Ovary (tissue), 9 donors: Measurements from ENCODE around the gene SEMA4D. TPM values are rescaled to one million over a fixed set of nuclear protein-coding genes. Genes with fewer than 3 reads are reported as not detected.

Experiments
- DNase-seq, 5 donors: peaks; one replicate each; pipeline ENCODE4 v3.0.0-alpha.2; 2019 to 2020
- H3K27ac ChIP-seq, 2 donors: fragments of 200-600 bp; one replicate each; pipeline versions ENCODE4 v1.5.1 to v1.8.0; 2019 to 2022
- H3K27me3 ChIP-seq: fragments of 200-600 bp; one replicate; pipeline ENCODE4 v1.8.0; 2022
- H3K36me3 ChIP-seq: fragments of 200-600 bp; sonication (generic); one replicate; pipeline ENCODE4 v1.5.1; 2019
- H3K4me1 ChIP-seq: one replicate; pipeline ENCODE4 v1.8.1; 2013; ENCODE audit warnings: mild to moderate bottlenecking, moderate library complexity; ENCODE audit not compliant: insufficient read depth
- H3K4me3 ChIP-seq: fragments of 200-600 bp; sonication (generic); one replicate; pipeline ENCODE4 v1.5.1; 2017
- H3K9me3 ChIP-seq, 2 donors: fragments of 200-600 bp in 1 of 2; sonication (generic) in 1 of 2; one replicate each; pipeline versions ENCODE4 v1.5.1 to v1.8.1; 2013 to 2019; ENCODE audit warnings: mild to moderate bottlenecking in 1 of 2, moderate library complexity in 1 of 2
- EP300 ChIP-seq: sonication (generic); formaldehyde crosslinking; IDR thresholded peaks from one replicate; pipeline ENCODE4 v1.6.1; 2017; ENCODE audit warnings: antibody characterized with exemption
- POLR2A ChIP-seq: fragments of 450-650 bp; IDR thresholded peaks from one replicate; pipeline ENCODE4 v1.6.1; 2017; ENCODE audit warnings: antibody characterized with exemption, mild to moderate bottlenecking, moderate library complexity
- WGBS, 3 donors: extraction: QIAGEN DNeasy Blood & Tissue Kit in 1 of 3; methylation state at CpG; one replicate each; pipeline versions ENCODE4 v1.1.5 to v1.1.7; 2013 to 2017; 5-methylcytosine and 5-hydroxymethylcytosine counted together
- intact Hi-C, 4 donors: fragments of 100-400 bp; cut with DNase I; formaldehyde crosslinking; loops; one replicate each; pipeline versions ENCODE4 v1.11.0 to v1.15.1; 2022 to 2023
- polyA plus RNA-seq, 2 donors: library from polyadenylated mRNA; stranded (reverse); fragments of 200-250 nt in 1 of 2; fragments of 350-450 nt in 1 of 2; fragmentation: Illumina TruSeq in 1 of 2; extraction: RNeasy Lipid Tissue Mini Kit (QIAGEN cat#74804) in 1 of 2; gene quantifications; one replicate each; pipeline ENCODE4 v1.2.3, GENCODE V29; 2013 to 2014
- total RNA-seq, 7 donors: library from RNA; depleted of rRNA in 2 of 7; stranded (reverse); fragments of >200 nt in 2 of 7; fragmentation: NEBNext Ultra II Directional in 3 of 7; extraction: Animal tissue kit (Norgen Biotek cat#: 25700) in 3 of 7; gene quantifications; one replicate each; pipeline versions ENCODE4 v1.1.0 to v1.2.4, GENCODE V29; 2016 to 2023
- TF ChIP-seq, protein P1 (sequence below), 3 donors: fragments of 450-650 bp in 2 of 3; fragments of 200-600 bp in 1 of 3; IDR thresholded peaks; one replicate each; pipeline versions ENCODE4 v1.5.1 to v1.8.0; 2016 to 2022; ENCODE audit warnings: antibody characterized with exemption in 3 of 3, mild to moderate bottlenecking in 1 of 3
- donor health status: DM: no; HTN: no; CAD: no; lungs with moderate emphysema.
- donor health status: DM: no; HTN: no; CAD: no.
- donor health status: Bipolar disorder and iron deficiency.
- donor health status: DM: yes; HTN: yes; CAD: no.
- donor health status: DM: no; HTN: no; CAD: no.
- donor health status: DM: yes; HTN: yes; CAD: no.

Gene SEMA4D
- total and polyA plus RNA-seq, 9 donors = 6.0 to 27.2 (median 16.7) TPM

DNA sequence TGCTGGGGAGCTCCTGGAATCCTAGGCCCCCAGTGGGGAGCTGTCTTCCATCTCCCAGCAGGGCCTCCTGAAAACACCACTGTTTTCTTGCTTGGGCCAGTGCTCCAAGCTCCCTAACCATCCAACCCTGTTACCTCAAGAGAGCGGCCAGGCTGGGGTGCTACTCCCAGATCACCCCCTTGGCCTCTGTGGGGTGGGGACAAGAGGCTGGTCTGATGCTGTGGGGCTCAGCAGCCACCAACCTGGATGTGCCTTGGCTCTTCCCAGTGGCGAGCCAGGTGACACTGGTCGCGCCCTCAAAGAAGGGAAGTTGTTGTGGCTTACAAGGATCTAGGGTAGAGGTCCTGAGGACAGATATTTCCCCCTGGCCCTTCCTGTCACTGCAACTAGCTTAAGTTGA, 130.6 kb downstream of the SEMA4D start:
- intact Hi-C loops = no loop called here
- TF ChIP-seq POLR2A (no peak), EP300 (no peak)
- TF ChIP-seq, protein P1, sequence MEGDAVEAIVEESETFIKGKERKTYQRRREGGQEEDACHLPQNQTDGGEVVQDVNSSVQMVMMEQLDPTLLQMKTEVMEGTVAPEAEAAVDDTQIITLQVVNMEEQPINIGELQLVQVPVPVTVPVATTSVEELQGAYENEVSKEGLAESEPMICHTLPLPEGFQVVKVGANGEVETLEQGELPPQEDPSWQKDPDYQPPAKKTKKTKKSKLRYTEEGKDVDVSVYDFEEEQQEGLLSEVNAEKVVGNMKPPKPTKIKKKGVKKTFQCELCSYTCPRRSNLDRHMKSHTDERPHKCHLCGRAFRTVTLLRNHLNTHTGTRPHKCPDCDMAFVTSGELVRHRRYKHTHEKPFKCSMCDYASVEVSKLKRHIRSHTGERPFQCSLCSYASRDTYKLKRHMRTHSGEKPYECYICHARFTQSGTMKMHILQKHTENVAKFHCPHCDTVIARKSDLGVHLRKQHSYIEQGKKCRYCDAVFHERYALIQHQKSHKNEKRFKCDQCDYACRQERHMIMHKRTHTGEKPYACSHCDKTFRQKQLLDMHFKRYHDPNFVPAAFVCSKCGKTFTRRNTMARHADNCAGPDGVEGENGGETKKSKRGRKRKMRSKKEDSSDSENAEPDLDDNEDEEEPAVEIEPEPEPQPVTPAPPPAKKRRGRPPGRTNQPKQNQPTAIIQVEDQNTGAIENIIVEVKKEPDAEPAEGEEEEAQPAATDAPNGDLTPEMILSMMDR (IDR thresholded peaks at IDR 0.05) = no peak

GRCh38 chr9:89366711-89367110, 131.2 kb downstream of the SEMA4D start:
- DNase-seq = peak in 2 of 5 donors; percentile 1 to 3
- intact Hi-C loops = no loop called here
- 86 to 91% (median 88%) methylated on average over 3 of the region's 3 CpGs for WGBS, 3 donors

More for the DNA sequence above, 130.6 kb downstream of the SEMA4D start:
- no peaks in the 10 kb centered on the region for H3K27me3 ChIP-seq
- DNase-seq = peak in 1 of 5 donors; percentile 20
- 89 to 93% (median 90%) methylated on average over 4 of the region's 4 CpGs for WGBS, 3 donors
- H3K4me1 ChIP-seq = no peaks in the 10 kb centered on the region
- no peaks in the 10 kb centered on the region for H3K36me3 ChIP-seq
- H3K4me3 ChIP-seq = no peak overlapping the region
- H3K27ac ChIP-seq = no peak overlapping the region
- no peaks in the 10 kb centered on the region for H3K9me3 ChIP-seq

GRCh38 chr9:89365532-89365912, 132.4 kb downstream of the SEMA4D start:
- Histone ChIP-seq H3K4me1 (no peaks in the 10 kb centered on the region), H3K4me3 (no peak overlapping the region), H3K9me3 (no peaks in the 10 kb centered on the region), H3K27ac (no peak overlapping the region), H3K27me3 (no peaks in the 10 kb centered on the region), H3K36me3 (no peaks in the 10 kb centered on the region)
- 89 to 100% (median 94%) methylated on average over 2 of the region's 2 CpGs for WGBS, 3 donors
- peak in 1 of 5 donors; percentile 3 for DNase-seq
- intact Hi-C loops = no loop called here
- TF ChIP-seq, protein P1 (IDR thresholded peaks at IDR 0.05) = no peak
- TF ChIP-seq EP300 (no peak), POLR2A (no peak)

More at GRCh38 chr9:89366711-89367110, 131.2 kb downstream of the SEMA4D start:
- no peaks in the 10 kb centered on the region for H3K27me3 ChIP-seq
- H3K4me1 ChIP-seq = no peaks in the 10 kb centered on the region
- H3K36me3 ChIP-seq = no peaks in the 10 kb centered on the region
- no peak overlapping the region for H3K27ac ChIP-seq
- H3K9me3 ChIP-seq = no peaks in the 10 kb centered on the region
- TF ChIP-seq, protein P1 (IDR thresholded peaks at IDR 0.05) = no peak
- no peak for TF ChIP-seq POLR2A
- no peak for TF ChIP-seq EP300
- H3K4me3 ChIP-seq = no peak overlapping the region

DNA sequence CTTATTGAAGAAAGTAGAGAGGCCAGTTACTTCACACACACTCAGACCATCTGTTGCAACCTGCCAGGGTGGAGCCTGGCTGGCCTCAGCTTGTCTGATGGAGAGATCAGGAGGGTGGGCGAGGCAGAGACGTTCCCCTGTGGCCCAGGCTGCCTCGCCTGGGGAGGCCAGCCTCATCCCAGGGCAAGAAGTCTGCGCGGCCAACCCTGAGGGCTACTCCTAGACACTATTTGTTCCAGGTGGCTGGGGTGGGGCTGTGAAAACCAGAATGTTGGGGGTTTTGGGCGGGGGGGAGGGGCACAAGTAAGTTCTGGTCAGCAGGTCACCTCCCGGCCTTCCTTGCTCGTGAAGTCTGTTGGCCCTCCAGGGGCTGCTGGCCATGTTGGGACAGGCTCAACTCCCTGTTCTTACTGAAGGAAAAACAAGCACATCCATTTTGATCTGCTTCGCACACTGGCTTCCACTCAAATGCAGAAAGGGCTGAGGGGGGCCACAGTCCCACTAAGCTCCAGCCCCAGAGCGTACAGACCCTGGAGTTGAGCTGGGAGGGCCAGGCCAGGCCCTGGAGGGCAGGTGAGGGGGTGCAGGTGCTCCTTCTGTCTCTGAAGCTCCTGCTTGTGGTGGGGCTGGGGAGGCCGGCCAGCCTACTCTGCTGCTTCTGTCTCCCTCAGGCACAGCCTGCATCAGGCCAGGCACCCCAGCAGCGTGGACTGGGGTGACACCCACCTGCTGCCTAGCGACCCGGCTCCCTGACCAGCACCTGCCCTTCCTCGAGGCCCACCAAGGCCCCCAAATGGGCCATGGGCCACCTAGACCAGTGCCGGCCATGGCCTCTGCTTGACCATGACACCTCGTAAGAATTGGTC, 133.0 kb downstream of the SEMA4D start:
- H3K36me3 ChIP-seq = no peaks in the 10 kb centered on the region
- no peaks in the 10 kb centered on the region for H3K27me3 ChIP-seq
- intact Hi-C loops = no loop called here
- H3K4me3 ChIP-seq = no peak overlapping the region
- 88 to 91% (median 90%) methylated on average over 17 of the region's 17 CpGs for WGBS, 3 donors
- H3K9me3 ChIP-seq = no peaks in the 10 kb centered on the region
- peak in 1 of 5 donors; percentile 16 for DNase-seq
- TF ChIP-seq EP300 (no peak), POLR2A (no peak)
- TF ChIP-seq, protein P1 (IDR thresholded peaks at IDR 0.05) = no peak
- no peak overlapping the region for H3K27ac ChIP-seq
- H3K4me1 ChIP-seq = no peaks in the 10 kb centered on the region
